Suprapubic skin (tissue), 4 donors: ENCODE results near the gene OR13C2. TPM values are rescaled to one million over a fixed set of nuclear protein-coding genes. Genes with fewer than 3 reads are reported as not detected.
"Not testable (repeated sequence)": the region's sequence is repeated elsewhere in the genome, so short reads cannot be mapped to it uniquely, and the experiment has no call there.

Experiments used
- DNase-seq, 2 donors: peaks; one replicate each; pipeline ENCODE4 v3.0.0-alpha.2; 2019; ENCODE audit warnings: low spot score in 2 of 2
- H3K27ac ChIP-seq: fragments of 200-600 bp; sonication (generic); one replicate; pipeline ENCODE4 v1.5.1; 2019
- H3K27me3 ChIP-seq: fragments of 200-600 bp; sonication (generic); one replicate; pipeline ENCODE4 v1.5.1; 2019
- H3K36me3 ChIP-seq: fragments of 200-600 bp; sonication (generic); one replicate; pipeline ENCODE4 v1.5.1; 2019
- H3K4me1 ChIP-seq: fragments of 200-600 bp; sonication (generic); one replicate; pipeline ENCODE4 v1.5.1; 2019
- H3K4me3 ChIP-seq: fragments of 200-600 bp; sonication (generic); one replicate; pipeline ENCODE4 v1.5.1; 2019; ENCODE audit warnings: mild to moderate bottlenecking
- H3K9me3 ChIP-seq: fragments of 200-600 bp; sonication (generic); one replicate; pipeline ENCODE4 v1.5.1; 2019
- EP300 ChIP-seq: sonication (generic); formaldehyde crosslinking; IDR thresholded peaks from one replicate; pipeline ENCODE4 v1.6.1; 2017; ENCODE audit warnings: antibody characterized with exemption
- POLR2A ChIP-seq, 2 donors: fragments of 450-650 bp; IDR thresholded peaks; one replicate each; pipeline ENCODE4 v1.6.1; 2017; ENCODE audit warnings: antibody characterized with exemption in 2 of 2, mild to moderate bottlenecking in 2 of 2, moderate library complexity in 2 of 2
- POLR2AphosphoS5 ChIP-seq, 3 donors: sonication (generic); formaldehyde crosslinking; IDR thresholded peaks; one replicate each; pipeline ENCODE4 v1.6.1; 2017; ENCODE audit warnings: antibody characterized with exemption in 3 of 3
- WGBS: methylation state at CpG from one replicate; pipeline ENCODE4 v1.1.5; 2018; 5-methylcytosine and 5-hydroxymethylcytosine counted together
- total RNA-seq, 4 donors: library from RNA; depleted of rRNA; stranded (reverse); fragments of >200 nt; gene quantifications; one replicate each; pipeline ENCODE4 v1.1.0, GENCODE V29; 2016
- TF ChIP-seq, protein P1 (sequence below), 2 donors: fragments of 200-600 bp in 1 of 2; fragments of 450-650 bp in 1 of 2; sonication (generic) in 1 of 2; IDR thresholded peaks; one replicate each; pipeline ENCODE4 v1.5.1; 2016 to 2019; ENCODE audit warnings: antibody characterized with exemption in 2 of 2, mild to moderate bottlenecking in 1 of 2, moderate library complexity in 1 of 2

Gene OR13C2, protein sequence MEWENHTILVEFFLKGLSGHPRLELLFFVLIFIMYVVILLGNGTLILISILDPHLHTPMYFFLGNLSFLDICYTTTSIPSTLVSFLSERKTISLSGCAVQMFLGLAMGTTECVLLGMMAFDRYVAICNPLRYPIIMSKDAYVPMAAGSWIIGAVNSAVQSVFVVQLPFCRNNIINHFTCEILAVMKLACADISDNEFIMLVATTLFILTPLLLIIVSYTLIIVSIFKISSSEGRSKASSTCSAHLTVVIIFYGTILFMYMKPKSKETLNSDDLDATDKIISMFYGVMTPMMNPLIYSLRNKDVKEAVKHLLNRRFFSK
- total RNA-seq: not detected

DNA sequence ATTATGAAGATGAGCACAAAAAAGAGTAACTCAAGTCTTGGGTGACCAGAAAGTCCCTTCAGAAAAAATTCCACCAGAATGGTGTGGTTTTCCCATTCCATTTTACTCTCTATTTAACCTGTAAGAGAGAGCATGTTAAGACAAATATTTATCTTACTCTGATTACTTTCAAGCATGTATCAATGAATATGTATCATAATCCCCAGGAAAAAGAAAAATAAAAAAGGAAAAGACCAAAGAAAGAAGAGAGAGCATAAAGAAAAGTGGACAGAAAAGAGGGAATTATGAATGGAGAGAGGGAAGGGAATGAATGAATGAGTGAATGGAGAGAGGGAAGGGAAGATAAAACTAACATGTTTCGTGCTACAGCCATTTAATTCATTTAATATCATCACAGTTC lies at the start of gene OR13C2:
Gene OR13C2 (minus strand): TSS at position 101 of the 400 bp plus-strand sequence. CDS start 0 bp downstream, at position 101.
- H3K9me3 ChIP-seq, H3K4me1 ChIP-seq, H3K27me3 ChIP-seq, H3K36me3 ChIP-seq, DNase-seq, H3K27ac ChIP-seq, H3K4me3 ChIP-seq: not testable (repeated sequence)
- WGBS: 71% methylated on average over 1 of the region's 1 CpG

DNA sequence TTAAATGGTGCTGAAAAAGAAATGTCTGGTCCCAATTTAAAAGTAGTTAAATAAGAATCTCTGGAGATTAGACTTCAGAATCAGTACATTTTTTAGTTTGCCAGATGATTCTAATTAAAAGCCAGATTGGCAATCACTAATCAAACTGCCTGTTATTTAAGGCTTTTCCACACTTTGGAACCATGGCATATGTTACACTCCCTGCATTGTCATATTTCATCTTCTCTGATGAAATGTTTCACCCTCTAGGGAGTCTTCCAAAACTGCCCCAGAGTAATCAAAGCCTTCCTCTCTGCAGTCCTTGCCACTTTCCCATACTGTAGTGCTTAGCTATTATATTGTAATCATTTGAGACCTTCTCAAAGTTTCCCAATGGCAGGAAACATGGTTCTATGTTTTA lies 30.0 kb upstream of the OR13C2 start:
- TF ChIP-seq POLR2A (IDR thresholded peaks at IDR 0.05) (no peak), EP300 (no peak), POLR2AphosphoS5 (IDR thresholded peaks at IDR 0.05) (no peak)
- TF ChIP-seq, protein P1, sequence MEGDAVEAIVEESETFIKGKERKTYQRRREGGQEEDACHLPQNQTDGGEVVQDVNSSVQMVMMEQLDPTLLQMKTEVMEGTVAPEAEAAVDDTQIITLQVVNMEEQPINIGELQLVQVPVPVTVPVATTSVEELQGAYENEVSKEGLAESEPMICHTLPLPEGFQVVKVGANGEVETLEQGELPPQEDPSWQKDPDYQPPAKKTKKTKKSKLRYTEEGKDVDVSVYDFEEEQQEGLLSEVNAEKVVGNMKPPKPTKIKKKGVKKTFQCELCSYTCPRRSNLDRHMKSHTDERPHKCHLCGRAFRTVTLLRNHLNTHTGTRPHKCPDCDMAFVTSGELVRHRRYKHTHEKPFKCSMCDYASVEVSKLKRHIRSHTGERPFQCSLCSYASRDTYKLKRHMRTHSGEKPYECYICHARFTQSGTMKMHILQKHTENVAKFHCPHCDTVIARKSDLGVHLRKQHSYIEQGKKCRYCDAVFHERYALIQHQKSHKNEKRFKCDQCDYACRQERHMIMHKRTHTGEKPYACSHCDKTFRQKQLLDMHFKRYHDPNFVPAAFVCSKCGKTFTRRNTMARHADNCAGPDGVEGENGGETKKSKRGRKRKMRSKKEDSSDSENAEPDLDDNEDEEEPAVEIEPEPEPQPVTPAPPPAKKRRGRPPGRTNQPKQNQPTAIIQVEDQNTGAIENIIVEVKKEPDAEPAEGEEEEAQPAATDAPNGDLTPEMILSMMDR (IDR thresholded peaks at IDR 0.05): no peak
- H3K36me3 ChIP-seq: no peaks in the 10 kb centered on the region
- H3K4me1 ChIP-seq: no peaks in the 10 kb centered on the region
- DNase-seq: no peak
- H3K27ac ChIP-seq: no peak overlapping the region
- H3K9me3 ChIP-seq: peaks cover 9% of the 10 kb centered on the region
- H3K4me3 ChIP-seq: no peak overlapping the region
- no peaks in the 10 kb centered on the region for H3K27me3 ChIP-seq

DNA sequence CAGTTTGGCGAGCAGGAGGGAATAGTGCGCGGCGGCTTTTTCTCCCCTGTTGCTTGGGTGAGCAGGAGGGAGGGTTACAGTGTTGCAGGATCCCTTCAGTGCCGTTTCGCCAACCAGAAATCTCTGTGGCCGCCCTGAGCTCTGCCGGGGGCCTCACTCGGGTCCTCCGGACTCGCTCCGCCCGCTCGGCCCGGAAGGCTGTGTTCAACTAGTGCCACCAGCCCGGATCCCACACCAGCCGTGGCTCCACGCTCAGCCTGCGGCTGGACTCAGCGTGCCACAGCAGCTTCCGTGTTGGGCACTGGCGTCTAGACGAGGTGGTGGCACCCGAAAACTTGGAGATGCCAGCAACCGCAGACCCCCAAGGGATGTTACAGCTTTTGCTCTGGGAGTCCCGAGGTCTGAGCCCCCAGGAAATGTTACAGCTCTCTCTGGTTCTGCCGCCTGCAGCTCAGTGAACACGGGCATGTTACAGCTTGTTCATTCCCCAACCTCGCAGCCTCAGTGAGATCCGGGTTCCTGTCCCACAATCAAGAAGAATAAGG lies 28.6 kb upstream of the OR13C2 start:
- Histone ChIP-seq H3K4me3 (no peak overlapping the region), H3K36me3 (no peaks in the 10 kb centered on the region), H3K4me1 (no peaks in the 10 kb centered on the region), H3K9me3 (peaks cover 4% of the 10 kb centered on the region), H3K27ac (no peak overlapping the region), H3K27me3 (no peaks in the 10 kb centered on the region)
- 93% methylated on average over 30 of the region's 30 CpGs for WGBS
- TF ChIP-seq, protein P1 (IDR thresholded peaks at IDR 0.05): no peak
- TF ChIP-seq POLR2A (IDR thresholded peaks at IDR 0.05) (no peak), POLR2AphosphoS5 (IDR thresholded peaks at IDR 0.05) (no peak), EP300 (no peak)
- no peak for DNase-seq

DNA sequence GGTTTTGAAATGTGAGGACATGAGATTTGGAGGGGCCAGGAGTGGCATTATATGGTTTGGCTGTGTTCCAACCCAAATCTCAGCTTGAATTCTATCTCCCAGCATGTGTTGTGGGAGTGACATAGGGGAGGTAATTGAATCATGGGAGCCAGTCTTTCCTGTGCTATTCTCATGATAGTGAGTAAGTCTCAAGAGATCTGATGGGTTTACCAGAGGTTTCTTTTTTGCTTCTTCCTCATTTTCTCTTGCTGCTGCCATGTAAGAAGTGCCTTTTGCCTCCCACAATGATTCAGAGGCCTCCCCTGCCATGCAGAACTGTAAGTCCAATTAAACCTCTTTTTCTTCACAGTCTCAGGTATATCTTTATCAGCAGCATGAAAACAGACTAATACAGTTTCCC lies 20.5 kb upstream of the OR13C2 start:
- H3K4me1 ChIP-seq, H3K27ac ChIP-seq, DNase-seq, H3K9me3 ChIP-seq, H3K4me3 ChIP-seq, H3K36me3 ChIP-seq, H3K27me3 ChIP-seq: not testable (repeated sequence)

DNA sequence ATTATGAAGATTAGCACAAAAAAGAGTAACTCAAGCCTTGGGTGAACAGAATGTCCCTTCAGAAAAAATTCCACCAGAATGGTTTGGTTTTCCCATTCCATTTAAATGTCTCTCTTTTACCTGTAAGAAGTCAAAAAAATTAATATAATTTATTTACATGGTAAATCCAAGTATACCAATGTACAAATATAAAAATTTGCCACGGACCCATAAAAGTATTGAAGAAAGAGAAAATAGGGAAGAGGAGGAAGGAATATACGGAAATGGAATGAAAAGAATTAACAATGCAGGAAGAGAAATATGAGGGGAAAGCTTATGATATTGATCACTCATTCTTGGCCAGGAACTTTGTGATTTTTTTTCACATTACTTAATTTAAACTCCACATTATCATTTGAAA lies 12.7 kb upstream of the OR13C2 start, which contains the start of gene OR13C9:
Gene OR13C9 (minus strand): TSS at position 101 of the 400 bp plus-strand sequence. CDS start 0 bp downstream, at position 101.
- Histone ChIP-seq H3K4me1 (no peaks in the 10 kb centered on the region), H3K4me3 (no peak within 1 kb of the TSS), H3K36me3 (no peaks in the 10 kb centered on the region), H3K27ac (no peak within 1 kb of the TSS), H3K27me3 (no peaks in the 10 kb centered on the region), H3K9me3 (no peaks in the 10 kb centered on the region)
- WGBS: 65% methylated on average over 2 of the region's 2 CpGs
- DNase-seq: no peak
- no peak for TF ChIP-seq EP300
- TF ChIP-seq POLR2AphosphoS5 (IDR thresholded peaks at IDR 0.05): no peak
- TF ChIP-seq, protein P1 (IDR thresholded peaks at IDR 0.05): no peak
- no peak for TF ChIP-seq POLR2A (IDR thresholded peaks at IDR 0.05)

DNA sequence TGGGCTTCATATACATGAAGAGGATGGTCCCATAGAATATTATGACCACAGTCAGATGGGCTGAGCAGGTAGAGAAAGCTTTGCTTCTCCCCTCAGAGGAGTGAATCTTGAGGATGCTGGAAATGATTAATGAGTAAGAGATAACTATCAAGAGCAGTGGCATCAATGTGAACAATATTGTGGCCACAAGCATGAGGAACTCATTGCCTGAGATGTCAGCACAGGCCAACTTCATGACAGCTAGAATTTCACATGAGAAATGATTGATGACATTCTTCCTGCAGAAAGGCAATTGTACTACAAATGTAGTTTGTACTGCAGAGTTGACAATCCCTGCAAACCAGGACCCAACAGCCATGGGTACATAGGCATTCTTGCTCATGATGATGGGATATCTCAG lies 12.0 kb upstream of the OR13C2 start:
- DNase-seq: no peak
- H3K36me3 ChIP-seq: no peaks in the 10 kb centered on the region
- H3K4me3 ChIP-seq: no peak overlapping the region
- no peaks in the 10 kb centered on the region for H3K9me3 ChIP-seq
- no peaks in the 10 kb centered on the region for H3K27me3 ChIP-seq
- H3K4me1 ChIP-seq: no peaks in the 10 kb centered on the region
- TF ChIP-seq POLR2AphosphoS5 (IDR thresholded peaks at IDR 0.05): no peak
- no peak overlapping the region for H3K27ac ChIP-seq

DNA sequence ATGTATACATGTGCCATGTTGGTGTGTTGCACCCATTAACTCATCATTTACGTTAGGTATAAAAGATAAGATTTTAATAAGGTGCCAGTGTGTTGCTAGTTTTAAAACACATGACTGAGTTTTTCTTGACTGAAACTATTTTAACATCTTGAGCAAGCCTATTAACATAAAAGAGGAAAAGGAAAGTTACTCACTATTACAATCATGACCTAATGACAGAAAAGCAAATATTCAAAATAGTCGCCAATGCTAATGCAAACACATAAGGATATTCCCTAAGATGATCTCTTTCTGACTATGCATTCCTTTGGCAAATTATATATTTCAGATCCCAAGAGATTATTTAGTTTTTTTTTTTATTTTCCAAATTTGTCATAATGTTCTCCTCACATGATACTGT lies 5.8 kb upstream of the OR13C2 start:
- no peaks in the 10 kb centered on the region for H3K27me3 ChIP-seq
- H3K9me3 ChIP-seq: no peaks in the 10 kb centered on the region
- no peaks in the 10 kb centered on the region for H3K36me3 ChIP-seq
- no peak overlapping the region for H3K4me3 ChIP-seq
- DNase-seq: no peak
- H3K4me1 ChIP-seq: no peaks in the 10 kb centered on the region
- no peak for TF ChIP-seq POLR2AphosphoS5 (IDR thresholded peaks at IDR 0.05)
- TF ChIP-seq, protein P1 (IDR thresholded peaks at IDR 0.05): no peak
- no peak for TF ChIP-seq EP300
- no peak for TF ChIP-seq POLR2A (IDR thresholded peaks at IDR 0.05)
- H3K27ac ChIP-seq: no peak overlapping the region
- WGBS: 80% methylated on average over 2 of the region's 2 CpGs
